Motor neuron (in vitro differentiated cells): ENCODE measurements around the gene SHC1. TPM values are rescaled to one million over a fixed set of nuclear protein-coding genes. Genes with fewer than 3 reads are reported as not detected.

Source experiments
- ATAC-seq, 8 experiments: fragments of 200-7000 bp; cut with Tn5 transposase; replicated peaks in 6 of 8; 2 replicates each; pipeline ENCODE4 v1.8.0; 2021; ENCODE audit warnings: mild to moderate bottlenecking in 8 of 8, moderate library complexity in 8 of 8
- H3K27ac ChIP-seq, 2 donors: fragments of 250-450 bp; sonication (Bioruptor Pico); 2 replicates each; pipeline ENCODE4 v1.9.0; 2021; ENCODE audit warnings: antibody characterized with exemption in 2 of 2, mild to moderate bottlenecking in 2 of 2, moderate library complexity in 1 of 2
- H3K4me1 ChIP-seq, 2 donors: fragments of 250-450 bp; sonication (Bioruptor Pico); replicated peaks in 1 of 2; 2 replicates each; pipeline ENCODE4 v1.6.1; 2021; ENCODE audit warnings: antibody characterized with exemption in 2 of 2, mild to moderate bottlenecking in 2 of 2, moderate library complexity in 1 of 2
- H3K4me3 ChIP-seq, 5 donors: fragments of 250-450 bp; sonication (Bioruptor Pico); 2 replicates each; pipeline ENCODE4 v1.9.0; 2021; ENCODE audit warnings: antibody characterized with exemption in 5 of 5, mild to moderate bottlenecking in 5 of 5, moderate library complexity in 4 of 5
- WGBS, 10 experiments: fragments of 450-650 bp; shearing (Covaris generic); methylation state at CpG; one replicate each; pipeline ENCODE4 v1.0.0; 2022; 5-methylcytosine and 5-hydroxymethylcytosine counted together
- in situ Hi-C, 9 experiments: fragments of 400-800 bp; cut with MboI; loops; one replicate each; pipeline ENCODE4 v1.15.0; 2021; ENCODE audit warnings: low sequenced_read_pairs in 9 of 9, low pct_unique_long_range_greater_than_20kb in 2 of 9; ENCODE audit not compliant: unreplicated experiment in 9 of 9
- total RNA-seq, 8 experiments: library from RNA; unstranded; fragments of 300-600 nt; gene quantifications; 2 replicates each; pipeline versions ENCODE4 v1.2.3 to v1.2.4, GENCODE V29; 2022

SHC1 gene
- total RNA-seq, 8 experiments from 2014 or later = 24.8 to 184 (median 53.5) TPM

DNA sequence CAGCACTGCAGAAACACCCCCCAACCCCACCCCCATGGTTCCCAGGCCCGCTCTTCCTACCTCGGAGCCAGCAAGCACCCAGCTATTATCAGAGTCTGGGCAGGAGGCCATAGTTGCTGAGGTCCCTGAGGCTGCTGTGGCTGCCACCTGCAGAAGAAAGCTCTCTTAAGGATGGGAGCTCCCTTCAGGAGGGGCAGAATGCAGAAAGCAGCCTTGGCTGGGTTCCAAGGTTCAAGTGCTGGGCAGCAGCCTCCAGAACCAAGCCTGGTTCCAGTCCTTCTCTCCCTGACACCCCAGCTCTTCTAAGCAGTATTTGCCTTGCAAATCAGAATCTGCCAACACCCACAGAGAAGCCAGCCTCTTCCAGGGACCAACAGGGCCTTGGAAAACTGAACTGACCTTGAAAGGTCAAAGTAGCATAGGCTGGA, 16.9 kb downstream of the SHC1 start:
- in situ Hi-C loops = loop anchor here in 2 of 9 experiments (25.0 kb wide), 1 partner anchor 109 kb away; the partner anchor contains the start of genes ADAM15 (in 2 of the 2) and EFNA4 (in 2 of the 2)
- peak in 1 of 8 experiments; percentile 1 for ATAC-seq
- H3K4me1 ChIP-seq = peaks cover 24 to 32% of the 10 kb centered on the region in 2 donors
- WGBS, 10 experiments = no CpG with 5 or more reads among the region's 2 CpGs
- H3K27ac ChIP-seq = no peak overlapping the region
- H3K4me3 ChIP-seq = no peak overlapping the region

DNA sequence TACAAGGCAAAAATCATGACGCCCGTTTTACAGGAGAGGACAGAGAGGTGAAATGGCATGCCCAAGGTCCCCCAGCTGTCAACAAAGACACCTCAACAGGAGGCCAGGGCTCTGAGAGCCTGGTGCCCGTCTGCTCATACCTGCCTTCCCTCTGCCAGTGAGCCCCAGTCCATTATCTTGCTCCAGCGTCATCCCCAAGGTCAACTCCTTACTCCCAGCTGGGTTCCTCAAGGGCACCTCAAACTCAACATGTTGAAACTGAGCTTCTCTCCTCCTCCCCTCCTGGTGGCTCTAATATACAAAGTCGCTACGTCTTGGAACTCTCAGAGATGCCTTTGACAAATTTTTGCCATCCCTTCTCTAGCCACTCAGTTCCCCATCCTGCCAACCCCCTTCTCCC, 17.9 kb downstream of the SHC1 start:
- H3K4me3 ChIP-seq = no peak overlapping the region
- ATAC-seq = no peak
- WGBS, 10 experiments = 40 to 84% (median 72%) methylated on average over 1 to 6 of the region's 6 CpGs; no CpG with 5 or more reads in 3 of the 10 experiments
- in situ Hi-C loops = loop anchor here in 2 of 9 experiments (25.0 kb wide), 1 partner anchor 110 kb away; the partner anchor contains the start of genes ADAM15 (in 2 of the 2) and EFNA4 (in 2 of the 2)
- H3K27ac ChIP-seq = no peak overlapping the region
- peaks cover 24 to 32% of the 10 kb centered on the region in 2 donors for H3K4me1 ChIP-seq

DNA sequence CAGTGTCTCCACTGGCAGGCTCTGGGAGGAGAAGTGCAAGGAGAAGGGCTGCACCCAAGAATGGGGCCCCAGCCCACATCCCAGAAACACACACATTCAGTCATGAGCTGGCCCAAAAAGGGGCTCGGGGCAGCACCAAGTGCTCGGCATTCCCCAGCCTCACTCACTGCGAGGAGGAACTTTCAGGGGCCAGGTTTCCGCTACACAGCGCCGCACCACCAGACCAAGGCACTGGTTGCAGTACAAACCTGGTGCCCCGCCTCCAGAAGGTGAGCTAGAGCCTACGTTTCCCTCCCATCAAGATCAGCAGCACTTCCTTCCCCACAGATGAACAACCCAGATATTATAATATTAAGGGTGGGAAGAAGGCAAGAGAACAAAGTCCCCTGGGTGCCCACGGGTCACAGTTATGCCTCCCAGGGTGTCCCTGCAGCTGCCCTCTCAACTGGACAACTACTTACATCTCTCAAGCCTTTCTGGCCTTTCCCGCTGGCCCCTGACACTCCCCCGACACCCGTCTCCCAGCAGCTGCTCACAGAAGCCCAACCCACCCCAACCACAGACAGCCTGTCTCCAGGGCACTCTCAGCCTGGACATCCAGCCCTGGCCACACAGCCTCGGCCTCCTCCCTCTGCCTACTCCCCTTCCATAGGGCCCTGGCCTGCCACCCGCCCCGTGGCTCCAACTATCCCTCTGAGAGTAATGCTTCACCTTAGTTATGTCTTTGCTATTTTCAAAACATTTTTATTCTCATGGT, 18.5 kb downstream of the SHC1 start:
- ATAC-seq = peak in 3 of 8 experiments; percentile 8 to 20 (median 15)
- Histone ChIP-seq H3K4me1 (peaks cover 24 to 32% of the 10 kb centered on the region in 2 donors), H3K4me3 (no peak overlapping the region), H3K27ac (no peak overlapping the region)
- 73 to 89% (median 78%) methylated on average over 1 to 9 of the region's 15 CpGs; no CpG with 5 or more reads in 6 of the 10 experiments for WGBS, 10 experiments
- in situ Hi-C loops = loop anchor here in 2 of 9 experiments (25.0 kb wide), 1 partner anchor 110 kb away; the partner anchor contains the start of genes ADAM15 (in 2 of the 2) and EFNA4 (in 2 of the 2)

DNA sequence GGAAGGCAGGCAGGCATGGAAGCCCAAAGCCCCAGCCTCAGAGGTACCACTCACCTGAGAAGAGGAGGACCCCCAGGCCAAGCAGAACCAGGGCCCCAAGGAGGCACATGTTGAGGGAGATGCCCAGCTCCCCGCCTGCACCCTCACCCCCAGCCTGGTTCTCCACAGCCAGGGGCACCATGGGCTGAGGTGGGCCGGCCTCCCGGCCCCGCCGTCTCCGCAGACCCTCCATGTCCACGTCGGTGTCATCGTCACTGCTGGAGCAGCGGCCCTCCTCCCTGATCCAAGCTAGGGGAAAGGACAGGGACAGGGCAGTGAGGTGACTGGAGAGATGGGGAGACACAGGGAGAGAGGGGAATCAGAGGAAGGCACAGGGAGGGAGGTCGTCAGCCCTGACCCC, 22.5 kb downstream of the SHC1 start:
- 71 to 100% methylated on average over 1 to 2 of the region's 11 CpGs; no CpG with 5 or more reads in 8 of the 10 experiments for WGBS, 10 experiments
- no peak for ATAC-seq
- in situ Hi-C loops = no loop called here
- H3K4me1 ChIP-seq = peaks cover 13 to 15% of the 10 kb centered on the region in 2 donors
- H3K4me3 ChIP-seq = no peak overlapping the region
- H3K27ac ChIP-seq = no peak overlapping the region

DNA sequence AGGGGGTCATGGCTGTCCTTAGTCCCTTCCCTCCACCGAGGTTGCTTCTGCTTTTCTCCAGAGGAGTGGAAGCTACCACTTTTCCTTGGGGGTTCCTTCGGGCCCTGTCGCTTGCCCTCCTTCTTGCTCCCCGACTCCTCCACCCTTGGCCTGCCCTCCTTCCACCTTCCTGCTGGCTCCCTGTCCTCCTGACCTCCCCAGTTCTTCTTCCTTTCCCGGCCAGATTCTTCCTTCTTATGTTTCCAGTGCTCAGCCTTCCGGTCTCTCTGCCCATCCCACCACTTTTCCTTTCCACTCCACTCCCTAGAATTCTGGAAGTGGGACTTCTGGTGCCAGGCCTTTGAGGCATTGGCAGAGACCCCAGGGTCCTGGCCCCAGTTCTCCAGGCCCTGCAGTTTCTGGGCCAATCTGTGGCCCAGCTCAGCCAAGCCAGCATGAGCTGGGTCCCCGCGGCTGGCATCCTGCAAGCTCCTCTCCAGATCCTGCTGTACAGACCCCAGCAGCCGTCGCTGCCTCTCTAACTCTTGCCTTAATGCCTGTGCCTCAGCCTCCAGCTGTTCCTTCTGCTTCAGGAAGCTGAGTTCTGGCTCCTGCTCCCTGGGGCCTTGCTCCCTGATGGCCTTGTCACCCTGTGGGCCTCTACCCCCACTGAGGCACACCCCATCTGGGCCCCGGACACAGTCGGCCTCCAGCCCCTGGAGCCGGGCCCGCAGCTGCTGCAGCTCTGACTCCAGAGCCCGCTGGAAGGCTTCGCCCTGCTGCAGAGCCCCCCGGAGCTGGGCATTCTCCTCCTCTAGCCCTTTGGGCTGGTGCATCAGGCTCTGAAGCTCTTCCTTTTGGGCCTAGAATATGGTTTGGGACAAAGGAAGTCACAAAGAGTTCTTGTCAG, 24.3 kb downstream of the SHC1 start:
- H3K4me3 ChIP-seq = no peak overlapping the region
- no peak for ATAC-seq
- no peak overlapping the region for H3K27ac ChIP-seq
- in situ Hi-C loops = no loop called here
- H3K4me1 ChIP-seq = peaks cover 26% of the 10 kb centered on the region in 2 donors
- 73 to 100% (median 81%) methylated on average over 1 to 14 of the region's 17 CpGs; no CpG with 5 or more reads in 2 of the 10 experiments for WGBS, 10 experiments

DNA sequence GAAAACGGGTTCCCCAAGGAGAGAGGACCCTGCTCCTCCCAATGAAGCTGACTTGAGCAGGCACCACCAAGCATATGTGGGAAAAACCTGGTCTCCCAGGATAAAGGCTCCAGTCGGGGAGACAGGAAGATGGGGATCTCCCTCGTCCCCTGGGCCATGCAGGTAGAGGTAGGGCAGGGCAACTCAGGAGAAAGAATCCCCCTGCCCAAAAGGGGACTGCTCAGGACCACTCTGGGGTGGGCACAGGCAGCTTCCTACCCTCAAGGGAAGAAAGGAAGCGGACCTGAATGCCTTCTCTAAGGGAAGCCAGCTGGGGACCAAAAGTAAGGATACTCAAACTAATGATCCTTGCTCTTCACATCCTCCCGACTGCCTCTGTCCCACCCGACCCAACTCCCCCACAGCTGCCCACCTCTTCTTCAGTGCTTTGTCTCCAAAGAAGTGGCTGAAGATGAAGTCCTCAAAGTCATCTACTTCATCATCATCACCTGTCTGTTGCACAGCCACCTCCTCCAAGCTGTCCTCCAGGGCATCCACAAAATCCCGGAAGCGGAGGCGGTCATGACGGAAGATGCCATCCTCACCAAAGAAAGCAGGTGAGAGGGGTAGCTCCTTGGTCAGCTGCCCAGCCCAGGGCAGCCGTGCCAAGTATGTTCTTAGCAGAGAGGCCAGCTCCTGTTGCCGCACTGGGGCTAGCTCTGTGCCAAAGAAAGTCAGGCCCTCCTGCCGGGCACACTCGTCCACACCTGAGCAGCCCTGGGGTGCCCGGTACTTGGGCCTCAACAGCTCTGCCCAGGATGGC, 25.2 kb downstream of the SHC1 start:
- WGBS, 10 experiments = 50 to 94% (median 79%) methylated on average over 2 to 13 of the region's 15 CpGs; no CpG with 5 or more reads in 4 of the 10 experiments
- Histone ChIP-seq H3K4me3 (no peak overlapping the region), H3K27ac (no peak overlapping the region), H3K4me1 (peaks cover 34 to 35% of the 10 kb centered on the region in 2 donors)
- no peak for ATAC-seq
- in situ Hi-C loops = no loop called here

DNA sequence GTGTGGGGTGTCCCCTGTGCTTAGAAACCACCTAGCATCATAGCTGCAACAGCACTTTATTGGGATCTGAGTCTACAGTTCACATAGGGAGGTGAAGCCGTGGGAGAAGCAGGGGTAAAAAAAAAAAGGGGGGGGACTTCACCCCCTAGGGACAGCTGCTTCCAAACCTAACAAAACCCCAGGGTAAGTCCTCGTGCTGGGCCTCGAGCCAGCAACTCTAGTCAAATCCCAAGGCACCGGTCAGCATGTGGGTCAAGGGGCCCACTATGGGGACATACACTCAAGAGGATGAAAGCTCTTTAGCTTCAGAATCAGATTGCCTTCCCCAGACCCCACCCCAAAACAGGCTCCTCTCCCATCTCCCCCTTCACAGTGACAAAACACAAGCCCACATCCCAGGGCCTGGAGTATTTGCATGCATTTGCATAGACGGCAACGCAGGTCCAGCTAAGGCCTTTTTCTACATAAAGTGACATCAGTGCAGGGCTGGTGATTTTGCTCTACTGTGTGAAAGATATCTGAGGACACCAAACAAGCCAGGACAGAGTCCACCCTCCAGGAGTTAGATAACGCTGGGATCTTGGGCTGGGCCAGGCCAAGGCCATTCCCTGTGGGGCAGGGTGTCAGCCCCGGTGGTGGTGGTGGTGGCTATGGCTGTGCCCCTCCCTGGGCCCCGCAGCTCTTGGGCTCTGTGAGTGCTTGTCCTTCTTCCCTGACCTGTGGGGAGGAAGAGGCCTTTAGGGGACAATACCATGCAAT, 26.0 kb downstream of the SHC1 start:
- WGBS, 10 experiments = 40 to 72% (median 59%) methylated on average over 3 to 6 of the region's 9 CpGs; no CpG with 5 or more reads in 5 of the 10 experiments
- Histone ChIP-seq H3K4me3 (no peak overlapping the region), H3K27ac (peak overlapping the region in 1 of 2 donors; percentile 12), H3K4me1 (peaks cover 40% of the 10 kb centered on the region in 2 donors)
- ATAC-seq = peak in 6 of 8 experiments; percentile 6 to 81 (median 58)
- in situ Hi-C loops = no loop called here

DNA sequence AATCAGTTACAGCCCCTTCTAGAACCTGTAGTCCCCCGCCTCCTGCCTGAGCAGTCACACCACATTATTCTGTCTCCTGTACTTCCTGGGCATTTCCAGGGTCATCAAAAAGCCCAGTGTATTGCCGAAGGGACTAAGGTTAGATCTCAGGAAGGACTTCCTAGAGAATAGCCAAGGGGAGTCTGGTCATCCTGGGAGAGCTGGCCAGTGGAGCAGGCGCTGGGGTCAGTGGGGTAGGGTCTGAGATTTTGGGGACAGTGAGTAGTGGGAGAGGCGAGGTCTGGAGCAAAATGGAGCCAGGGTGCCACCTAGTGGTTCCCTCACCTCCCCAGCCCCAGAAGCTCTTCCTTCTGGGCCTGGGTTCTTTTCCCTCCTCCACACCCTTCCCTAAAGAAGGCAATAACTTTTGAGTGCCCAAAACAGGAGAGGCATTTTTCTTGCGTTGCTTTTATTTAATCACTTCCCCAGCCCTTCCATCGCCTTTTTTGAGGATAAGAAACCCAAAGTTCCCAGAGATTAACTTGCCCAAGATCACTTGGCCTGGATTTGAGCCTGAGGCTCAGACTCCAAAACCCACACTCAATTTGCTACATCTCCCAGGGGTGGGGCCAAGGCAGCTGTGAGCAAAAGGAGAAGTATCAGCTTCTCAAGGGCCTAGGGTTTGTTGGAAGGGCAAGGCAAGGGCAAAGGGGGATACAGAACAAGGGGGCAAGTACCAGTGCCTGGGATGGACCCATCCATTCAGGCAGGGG, 26.7 kb downstream of the SHC1 start:
- in situ Hi-C loops = no loop called here
- 0 to 58% (median 28%) methylated on average over 1 to 4 of the region's 6 CpGs; no CpG with 5 or more reads in 2 of the 10 experiments for WGBS, 10 experiments
- peaks cover 40% of the 10 kb centered on the region in 2 donors for H3K4me1 ChIP-seq
- H3K27ac ChIP-seq = no peak overlapping the region
- H3K4me3 ChIP-seq = no peak overlapping the region
- peak in 7 of 8 experiments; percentile 21 to 68 (median 22) for ATAC-seq

DNA sequence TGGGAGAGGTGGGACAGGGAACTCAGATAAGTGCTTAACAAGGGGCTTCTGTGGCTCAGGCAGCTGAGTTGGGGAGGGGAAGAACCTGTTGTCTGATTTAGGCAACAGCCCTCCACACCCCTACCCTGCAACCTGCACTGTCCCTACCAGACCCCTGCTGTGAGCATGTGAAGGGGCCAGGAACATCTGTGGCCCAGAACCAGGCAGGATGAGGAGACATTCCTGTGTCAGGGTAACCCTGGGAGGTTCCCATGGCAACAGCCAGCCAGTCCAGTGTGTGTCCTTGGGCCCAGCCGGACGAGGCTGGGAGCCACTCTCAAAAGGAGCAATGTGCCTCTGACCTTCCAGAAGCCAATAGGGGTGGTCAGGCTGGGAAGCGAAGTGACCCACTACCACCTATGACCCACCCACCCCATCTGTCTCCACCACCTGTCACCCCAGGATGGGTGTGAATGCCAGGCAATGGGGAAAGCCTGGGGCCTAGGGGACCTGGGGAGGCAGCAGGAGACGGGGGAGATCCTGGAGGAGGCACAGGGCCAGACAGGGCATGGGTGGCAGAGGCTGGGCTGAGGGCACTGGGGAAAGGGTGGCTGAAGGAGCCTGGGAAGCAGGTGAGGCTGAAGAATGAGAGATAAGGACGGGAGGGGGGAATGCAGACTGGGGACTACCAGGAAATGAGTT, 29.1 kb downstream of the SHC1 start:
- Histone ChIP-seq H3K27ac (peak overlapping the region; percentile 29 to 64), H3K4me3 (no peak overlapping the region), H3K4me1 (peaks cover 40 to 49% of the 10 kb centered on the region in 2 donors)
- ATAC-seq = peak in 5 of 8 experiments; percentile 41 to 52 (median 46)
- in situ Hi-C loops = no loop called here
- WGBS, 10 experiments = 17 to 100% (median 83%) methylated on average over 1 to 2 of the region's 5 CpGs; no CpG with 5 or more reads in 7 of the 10 experiments

DNA sequence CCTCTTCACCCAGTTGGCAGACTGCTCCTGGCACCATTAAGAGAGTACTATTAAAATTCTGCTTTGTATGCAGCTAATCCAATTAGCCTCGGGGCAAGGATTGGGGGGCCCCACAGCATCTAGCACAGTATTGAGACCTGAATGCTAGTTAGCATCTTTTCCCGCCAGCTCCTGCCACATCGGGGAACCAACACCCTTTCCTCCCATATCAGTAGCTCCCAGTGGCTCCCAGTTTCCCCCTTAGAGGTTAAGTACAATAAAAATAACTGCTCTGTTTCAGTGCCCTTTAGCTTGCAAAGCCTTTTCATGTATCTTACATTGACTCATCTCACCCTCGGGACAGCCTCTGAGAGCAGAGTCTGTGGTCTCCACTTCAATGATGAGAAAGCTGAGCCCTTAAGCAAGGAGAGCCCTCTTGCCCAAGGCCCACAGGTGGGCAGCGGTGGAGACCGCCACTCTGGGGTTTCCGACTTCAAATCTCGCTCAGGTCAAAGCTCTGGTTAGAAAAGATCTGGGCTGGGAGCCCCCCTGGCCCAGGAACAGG, 29.8 kb downstream of the SHC1 start:
- Histone ChIP-seq H3K4me3 (no peak overlapping the region), H3K4me1 (peaks cover 45 to 53% of the 10 kb centered on the region in 2 donors), H3K27ac (peak overlapping the region; percentile 29 to 47)
- 17 to 75% (median 62%) methylated on average over 1 to 4 of the region's 8 CpGs; no CpG with 5 or more reads in 4 of the 10 experiments for WGBS, 10 experiments
- in situ Hi-C loops = no loop called here
- ATAC-seq = no peak
